Endothelial cell of umbilical vein (primary cell): Measurements from ENCODE around the gene ALG8. TPM values are rescaled to one million over a fixed set of nuclear protein-coding genes. Genes with fewer than 3 reads are reported as not detected.

ENCODE experiments used
- BruUV-seq: library from RNA; stranded (reverse); fragments of 400-500 nt; replicated peaks from 2 replicates; lab custom pipeline; 2021; lab: Mats Ljungman, UMichigan
- CTCF ChIA-PET: fragments of 300-600, 350-600 bp; sonication (Branson Sonifier 250); formaldehyde crosslinking; loops from one replicate; lab custom pipeline; 2021; ENCODE audit warnings: antibody characterized with exemption, inconsistent platforms; lab: Charles Lee
- POLR2A ChIA-PET: fragments of 300-600, 350-600 bp; sonication (Branson Sonifier 250); formaldehyde crosslinking; loops from one replicate; lab custom pipeline; 2021; ENCODE audit warnings: antibody characterized with exemption, inconsistent platforms; lab: Charles Lee
- DNase-seq: peaks from one replicate; pipeline ENCODE4 v3.0.0-alpha.2; 2011; ENCODE audit warnings: low read depth, low spot score
- FAIRE-seq: peaks from 2 replicates; lab custom pipeline; 2011; peaks lifted over from hg19 to GRCh38; lab: Jason Lieb, UNC
- H2AFZ ChIP-seq: 2 replicates; pipeline ENCODE4 v1.6.0; 2012; ENCODE audit warnings: low read depth, low read length, control low read depth, inconsistent platforms
- H3K27ac ChIP-seq: 2 replicates; pipeline ENCODE4 v1.5.1; 2011; ENCODE audit warnings: low read depth, mild to moderate bottlenecking, control low read depth, low read length, moderate library complexity; ENCODE audit not compliant: insufficient read depth
- H3K27me3 ChIP-seq, 2 experiments: 2 replicates each; pipeline versions ENCODE4 v1.6.0 to v1.6.1; 2011; ENCODE audit warnings: low read length in 2 of 2, mixed read lengths in 1 of 2; ENCODE audit not compliant: control insufficient read depth in 2 of 2, insufficient read depth in 2 of 2
- H3K36me3 ChIP-seq, 2 experiments: 2 replicates in 1 of 2; 3 replicates in 1 of 2; pipeline ENCODE4 v1.5.1; 2011; ENCODE audit warnings: low read length in 2 of 2, mild to moderate bottlenecking in 1 of 2, moderate library complexity in 1 of 2; ENCODE audit not compliant: control insufficient read depth in 2 of 2, insufficient read depth in 2 of 2; ENCODE audit errors: extremely low read depth in 1 of 2
- H3K4me1 ChIP-seq: 3 replicates; pipeline ENCODE4 v1.5.1; 2011; ENCODE audit warnings: mild to moderate bottlenecking, low read length; ENCODE audit not compliant: control insufficient read depth, insufficient read depth; ENCODE audit errors: extremely low read depth
- H3K4me2 ChIP-seq: 2 replicates; pipeline ENCODE4 v1.6.1; 2011; ENCODE audit warnings: low read length, control low read depth, mixed read lengths; ENCODE audit not compliant: insufficient read depth
- H3K4me3 ChIP-seq, 3 experiments: fragments of 200-600 bp in 1 of 3; sonication (generic), shearing (Covaris generic) in 1 of 3; replicated peaks in 1 of 3; 2 replicates each; pipeline ENCODE4 v1.5.1; 2011 to 2016; ENCODE audit warnings: control low read depth in 3 of 3, low read length in 3 of 3, mild to moderate bottlenecking in 2 of 3, inconsistent platforms in 1 of 3, low read depth in 1 of 3, moderate library complexity in 1 of 3; ENCODE audit not compliant: insufficient read depth in 1 of 3
- H3K79me2 ChIP-seq: 2 replicates; pipeline ENCODE4 v1.6.0; 2012; ENCODE audit warnings: low read length, inconsistent platforms; ENCODE audit not compliant: control insufficient read depth, insufficient read depth
- H3K9ac ChIP-seq: replicated peaks from 2 replicates; pipeline ENCODE3; 2011; ENCODE audit warnings: low read length, control low read depth; ENCODE audit not compliant: insufficient read depth; ENCODE audit errors: extremely low read depth
- H3K9me1 ChIP-seq: replicated peaks from 3 replicates; pipeline ENCODE4 v1.6.0; 2011; ENCODE audit warnings: mild to moderate bottlenecking, low read length; ENCODE audit not compliant: control insufficient read depth, insufficient read depth; ENCODE audit errors: extremely low read depth
- H3K9me3 ChIP-seq: replicated peaks from 2 replicates; pipeline ENCODE4 v1.5.1; 2012; ENCODE audit warnings: low read length, inconsistent platforms; ENCODE audit not compliant: control insufficient read depth, insufficient read depth
- H4K20me1 ChIP-seq: replicated peaks from 2 replicates; pipeline ENCODE3; 2011; ENCODE audit warnings: mild to moderate bottlenecking, low read length; ENCODE audit not compliant: control insufficient read depth, insufficient read depth; ENCODE audit errors: extremely low read depth
- EZH2 ChIP-seq: IDR thresholded peaks from 2 replicates; pipeline ENCODE4 v1.6.1; 2012; ENCODE audit warnings: borderline replicate concordance, low read depth, mild to moderate bottlenecking, moderate library complexity, low read length, inconsistent platforms; ENCODE audit not compliant: severe bottlenecking
- GATA2 ChIP-seq: IDR thresholded peaks from 2 replicates; pipeline ENCODE4 v1.7.0; 2011; ENCODE audit warnings: low read depth, mild to moderate bottlenecking, moderate library complexity, mixed read lengths, low read length; ENCODE audit not compliant: insufficient read length, insufficient read depth
- JUN ChIP-seq: IDR thresholded peaks from 2 replicates; pipeline ENCODE4 v1.6.1; 2011; ENCODE audit warnings: borderline replicate concordance, low read depth; ENCODE audit not compliant: insufficient read length, insufficient read depth
- MAX ChIP-seq: IDR thresholded peaks from 2 replicates; pipeline ENCODE4 v1.6.1; 2011; ENCODE audit not compliant: insufficient read depth, insufficient read length
- POLR2A ChIP-seq: IDR thresholded peaks from 2 replicates; pipeline ENCODE4 v1.6.1; 2012; ENCODE audit warnings: low read depth, mild to moderate bottlenecking, control low read depth, low read length
- POLR2AphosphoS5 ChIP-seq: IDR thresholded peaks from 2 replicates; pipeline ENCODE4 v1.6.1; 2012; ENCODE audit warnings: low read depth, mild to moderate bottlenecking, control low read depth, low read length, moderate library complexity; ENCODE audit not compliant: insufficient read depth
- dilution Hi-C: fragments of 300-500 bp; cut with MboI; formaldehyde crosslinking; loops from one replicate; pipeline ENCODE4 v1.15.0; 2019; ENCODE audit warnings: low sequenced_read_pairs; ENCODE audit not compliant: extremely low pct_ligation_motif_present
- intact Hi-C: fragments of 100-400 bp; cut with micrococcal nuclease; formaldehyde crosslinking; loops from one replicate; pipeline ENCODE4 v1.10.0; 2022
- polyA plus RNA-seq, 4 experiments: library from polyadenylated mRNA; depleted of rRNA in 3 of 4; stranded (reverse) in 3 of 4; unstranded in 1 of 4; fragments of >200 nt; gene quantifications; 2 replicates each; pipeline versions ENCODE4 v1.2.1 to v1.2.3, GENCODE V29; 2011 to 2012; ENCODE audit warnings: missing spikeins in 1 of 4
- total RNA-seq: library from RNA; stranded (reverse); gene quantifications from 2 replicates; pipeline ENCODE4 v1.2.3, GENCODE V29; 2021

The ALG8 gene
- total and polyA plus RNA-seq, 2 donors (not counting 3 experiments of a cell fraction or from before 2014, with no cell fraction given): 43.9 to 48.2 TPM

- no TSS peak for BruUV-seq
- Histone ChIP-seq H3K9ac (no peak overlapping the region), H3K4me1 (no peaks in the 10 kb centered on the region), H3K79me2 (no peaks in the 10 kb centered on the region), H4K20me1 (no peaks in the 10 kb centered on the region), H3K4me3 (no peak overlapping the region), H3K27ac (no peak overlapping the region), H3K36me3 (no peaks in the 10 kb centered on the region), H3K9me1 (no peaks in the 10 kb centered on the region), H3K4me2 (no peak overlapping the region), H3K27me3 (no peaks in the 10 kb centered on the region), H3K9me3 (no peaks in the 10 kb centered on the region), H2AFZ (no peak overlapping the region)
- TF ChIP-seq GATA2 (no peak), EZH2 (no peak), JUN (no peak), POLR2AphosphoS5 (no peak)
- dilution Hi-C loops (no loop called here), intact Hi-C loops (no loop called here)
- POLR2A ChIA-PET: no interaction called here
- DNase-seq (no peak), FAIRE-seq (no peak)
- CTCF ChIA-PET: interaction anchor here (1.1 kb wide), 1 partner anchor 10 kb away, joined by 3 read pairs; no protein-coding TSS in a partner anchor
These were observed 12.4 kb upstream of the ALG8 start for GRCh38 chr11:78151804-78152203.

GRCh38 chr11:78150754-78151153, 11.3 kb upstream of the ALG8 start:
- Histone ChIP-seq H3K27me3 (no peaks in the 10 kb centered on the region), H3K4me1 (no peaks in the 10 kb centered on the region), H3K36me3 (no peaks in the 10 kb centered on the region), H3K79me2 (no peaks in the 10 kb centered on the region), H3K9me3 (no peaks in the 10 kb centered on the region), H3K9me1 (no peaks in the 10 kb centered on the region), H2AFZ (no peak overlapping the region), H4K20me1 (no peaks in the 10 kb centered on the region), H3K4me3 (no peak overlapping the region), H3K4me2 (no peak overlapping the region), H3K9ac (no peak overlapping the region), H3K27ac (no peak overlapping the region)
- ChIA-PET POLR2A (no interaction called here), CTCF (interaction anchor here (1.1 to 2.6 kb wide), 5 partner anchors 11 to 414 kb away, joined by 3 to 36 read pairs (median 6); no protein-coding TSS in a partner anchor)
- DNase-seq: no peak
- TF ChIP-seq JUN (no peak), POLR2A (no peak), EZH2 (no peak), MAX (no peak)
- no peak for FAIRE-seq
- no TSS peak for BruUV-seq
- dilution Hi-C loops (no loop called here), intact Hi-C loops (no loop called here)
